ENCODE data around the gene CYB5A. TPM values are rescaled to one million over a fixed set of nuclear protein-coding genes. Genes with fewer than 3 reads are reported as not detected.

CYB5A gene
- total RNA-seq, 3 donors from 2014 or later = 123 to 183 (median 126) TPM

DNA sequence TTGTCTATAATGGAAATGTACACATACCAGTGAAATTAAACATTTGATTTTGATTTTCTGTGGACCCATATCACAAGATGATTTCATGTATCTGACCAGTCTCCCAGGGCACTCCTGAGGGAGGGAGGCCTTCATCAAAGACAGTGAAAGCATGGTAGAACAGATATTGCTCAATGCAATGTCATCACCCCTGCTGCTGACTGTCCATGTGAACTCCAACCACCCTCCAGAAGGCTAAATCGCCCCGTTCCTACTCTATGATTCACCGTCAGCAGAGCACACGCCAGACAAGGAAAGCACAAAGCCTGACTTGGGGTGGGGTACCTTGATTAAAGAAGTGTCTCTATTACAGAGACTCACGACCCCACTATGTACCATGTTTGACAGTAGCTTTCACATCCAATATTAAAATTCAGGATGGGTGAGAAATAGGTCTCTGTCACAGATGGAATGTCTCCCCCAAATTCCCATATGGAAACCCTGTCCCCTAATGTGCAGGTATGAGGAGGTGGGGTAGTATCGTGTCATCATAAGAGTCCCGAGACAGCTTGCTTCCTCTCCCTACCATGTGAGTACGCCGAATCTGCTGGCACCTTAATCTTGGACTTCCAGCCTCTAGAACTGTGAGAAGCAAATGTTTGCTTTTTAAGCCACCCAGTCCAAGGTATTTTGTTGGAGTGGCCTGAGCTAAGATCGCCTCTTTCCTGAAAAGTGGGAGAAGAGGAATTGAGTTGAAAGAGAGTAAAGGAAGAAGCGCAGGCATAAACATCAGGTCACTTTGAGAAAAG is 42.4 kb downstream of the CYB5A start:
- no peaks in the 10 kb centered on the region for H3K36me3 ChIP-seq (ENCODE audit: low read depth)
- H3K4me1 ChIP-seq (ENCODE audit: low read depth) = peaks cover 10% of the 10 kb centered on the region
- DNase-seq (no peak), ATAC-seq (peak; percentile 20)
- H3K9me3 ChIP-seq = no peaks in the 10 kb centered on the region
- H3K4me3 ChIP-seq = no peak overlapping the region
- TF ChIP-seq, protein P1, sequence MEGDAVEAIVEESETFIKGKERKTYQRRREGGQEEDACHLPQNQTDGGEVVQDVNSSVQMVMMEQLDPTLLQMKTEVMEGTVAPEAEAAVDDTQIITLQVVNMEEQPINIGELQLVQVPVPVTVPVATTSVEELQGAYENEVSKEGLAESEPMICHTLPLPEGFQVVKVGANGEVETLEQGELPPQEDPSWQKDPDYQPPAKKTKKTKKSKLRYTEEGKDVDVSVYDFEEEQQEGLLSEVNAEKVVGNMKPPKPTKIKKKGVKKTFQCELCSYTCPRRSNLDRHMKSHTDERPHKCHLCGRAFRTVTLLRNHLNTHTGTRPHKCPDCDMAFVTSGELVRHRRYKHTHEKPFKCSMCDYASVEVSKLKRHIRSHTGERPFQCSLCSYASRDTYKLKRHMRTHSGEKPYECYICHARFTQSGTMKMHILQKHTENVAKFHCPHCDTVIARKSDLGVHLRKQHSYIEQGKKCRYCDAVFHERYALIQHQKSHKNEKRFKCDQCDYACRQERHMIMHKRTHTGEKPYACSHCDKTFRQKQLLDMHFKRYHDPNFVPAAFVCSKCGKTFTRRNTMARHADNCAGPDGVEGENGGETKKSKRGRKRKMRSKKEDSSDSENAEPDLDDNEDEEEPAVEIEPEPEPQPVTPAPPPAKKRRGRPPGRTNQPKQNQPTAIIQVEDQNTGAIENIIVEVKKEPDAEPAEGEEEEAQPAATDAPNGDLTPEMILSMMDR (IDR thresholded peaks at IDR 0.05) = no peak
- intact Hi-C loops (cut with DNase I, micrococcal nuclease) = no loop called here

DNA sequence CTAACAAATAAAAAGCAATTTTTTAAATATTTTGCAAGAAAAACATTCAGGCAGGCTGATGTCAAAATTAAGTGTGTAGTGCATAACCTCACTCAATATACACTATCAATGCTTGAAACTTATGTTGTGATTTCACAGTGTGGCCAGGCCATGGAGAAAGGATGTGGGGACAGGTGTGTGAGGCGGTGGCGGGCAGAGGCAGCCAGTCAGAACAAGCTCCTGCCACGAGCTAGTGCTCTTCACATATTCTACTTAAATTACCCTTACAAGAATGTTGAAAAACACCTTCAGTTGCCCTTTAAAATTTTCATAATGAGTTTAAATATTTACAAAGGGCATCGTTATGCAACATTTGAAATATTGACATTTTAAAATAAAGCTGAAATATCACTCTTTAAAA is 43.2 kb downstream of the CYB5A start:
- Histone ChIP-seq H3K4me3 (no peak overlapping the region), H3K9me3 (no peaks in the 10 kb centered on the region), H3K36me3 (ENCODE audit: low read depth) (no peaks in the 10 kb centered on the region), H3K4me1 (ENCODE audit: low read depth) (peaks cover 10% of the 10 kb centered on the region)
- TF ChIP-seq, protein P1 (IDR thresholded peaks at IDR 0.05) = no peak
- ATAC-seq (no peak), DNase-seq (no peak)
- intact Hi-C loops (cut with DNase I, micrococcal nuclease) = no loop called here

DNA sequence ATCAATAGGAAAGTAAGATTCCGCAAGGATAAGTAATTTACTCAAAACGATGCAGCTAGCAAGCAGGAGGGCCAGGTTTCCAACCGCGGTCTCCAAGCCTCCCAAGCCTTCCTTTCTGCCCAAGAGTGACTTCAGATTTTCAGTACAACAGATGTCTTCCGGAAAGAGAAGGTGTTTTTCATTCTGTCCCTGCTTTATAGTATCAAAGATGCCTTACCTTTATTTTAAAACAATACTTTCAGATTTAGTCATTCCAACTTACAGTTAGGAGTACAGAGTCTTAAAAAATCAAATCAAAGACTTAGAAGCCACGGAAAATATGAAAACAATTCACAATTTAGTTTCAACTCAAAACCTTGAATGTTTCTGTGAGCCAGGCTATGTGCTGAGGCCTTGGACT is 43.6 kb downstream of the CYB5A start:
- ATAC-seq = no peak
- intact Hi-C loops (cut with DNase I, micrococcal nuclease) = no loop called here
- H3K9me3 ChIP-seq = no peaks in the 10 kb centered on the region
- no peaks in the 10 kb centered on the region for H3K36me3 ChIP-seq (ENCODE audit: low read depth)
- H3K4me1 ChIP-seq (ENCODE audit: low read depth) = peaks cover 10% of the 10 kb centered on the region
- no peak for DNase-seq
- TF ChIP-seq, protein P1 (IDR thresholded peaks at IDR 0.05) = no peak
- no peak overlapping the region for H3K4me3 ChIP-seq

DNA sequence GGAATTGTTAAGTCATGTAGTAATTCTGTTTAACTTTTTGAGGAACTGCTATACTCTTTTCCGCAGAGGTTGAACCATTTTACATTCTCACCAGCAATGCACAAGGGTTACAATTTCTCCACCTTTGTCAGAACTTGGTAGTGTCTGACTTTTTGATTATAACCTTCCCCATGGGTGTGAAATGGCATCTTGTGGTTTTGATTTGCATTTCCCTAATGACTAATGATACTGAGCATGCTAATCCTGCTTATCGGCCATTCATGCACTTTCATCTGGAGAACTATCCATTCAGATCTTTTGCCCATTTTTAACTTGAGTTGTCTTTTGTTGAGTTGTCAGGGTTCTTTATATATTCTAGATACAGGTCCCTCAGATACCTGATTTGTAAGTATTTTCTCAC is 47.2 kb downstream of the CYB5A start:
- no peak overlapping the region for H3K4me3 ChIP-seq
- ATAC-seq (no peak), DNase-seq (no peak)
- no peaks in the 10 kb centered on the region for H3K9me3 ChIP-seq
- intact Hi-C loops (cut with DNase I, micrococcal nuclease) = no loop called here
- H3K36me3 ChIP-seq (ENCODE audit: low read depth) = no peaks in the 10 kb centered on the region
- H3K4me1 ChIP-seq (ENCODE audit: low read depth) = no peaks in the 10 kb centered on the region
- TF ChIP-seq, protein P1 (IDR thresholded peaks at IDR 0.05) = no peak

DNA sequence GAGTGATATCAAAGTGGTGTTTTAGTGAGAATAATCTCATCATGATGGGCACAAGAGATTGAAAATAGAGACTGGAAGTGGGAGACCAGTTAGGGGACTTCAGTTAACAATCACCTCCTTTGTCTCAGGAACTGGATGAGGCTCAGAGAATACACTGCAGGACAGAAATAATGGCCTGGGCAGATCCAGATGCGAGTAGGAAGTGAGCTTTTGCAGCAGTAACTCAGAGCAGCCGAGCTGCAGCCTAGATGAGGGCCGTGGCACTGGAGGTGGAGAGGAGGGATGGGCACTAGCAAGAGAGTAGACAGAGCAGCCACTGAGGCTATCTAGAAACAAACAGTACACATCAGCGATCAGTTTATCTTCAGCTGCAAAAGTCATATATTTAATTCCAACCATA is 48.6 kb downstream of the CYB5A start:
- Histone ChIP-seq H3K9me3 (no peaks in the 10 kb centered on the region), H3K4me3 (no peak overlapping the region), H3K4me1 (ENCODE audit: low read depth) (no peaks in the 10 kb centered on the region), H3K36me3 (ENCODE audit: low read depth) (no peaks in the 10 kb centered on the region)
- TF ChIP-seq, protein P1 (IDR thresholded peaks at IDR 0.05) = no peak
- DNase-seq = no peak
- ATAC-seq = no peak
- intact Hi-C loops (cut with DNase I, micrococcal nuclease) = no loop called here

All from mucosa of descending colon (tissue), 3 donors.